Bronchial epithelial cell (primary cell): Measurements from ENCODE around the gene PFKL. TPM values are rescaled to one million over a fixed set of nuclear protein-coding genes. Genes with fewer than 3 reads are reported as not detected.

ENCODE experiments used
- DNase-seq: peaks from one replicate; pipeline ENCODE4 v3.0.0-alpha.2; 2010; ENCODE audit warnings: low read depth
- FAIRE-seq: peaks from 2 replicates; lab custom pipeline; 2011; peaks lifted over from hg19 to GRCh38; lab: Jason Lieb, UNC
- H3K27me3 ChIP-seq: 2 replicates; pipeline ENCODE4 v1.5.1; 2011; ENCODE audit warnings: low read length; ENCODE audit not compliant: control insufficient read depth, insufficient read depth
- H3K36me3 ChIP-seq: 2 replicates; pipeline ENCODE4 v1.5.1; 2011; ENCODE audit warnings: low read length; ENCODE audit not compliant: control insufficient read depth, insufficient read depth
- H3K4me3 ChIP-seq: 2 replicates; pipeline ENCODE4 v1.5.1; 2011; ENCODE audit warnings: mild to moderate bottlenecking, low read depth, low read length, control low read depth
- CTCF ChIP-seq: IDR thresholded peaks from 2 replicates; pipeline ENCODE4 v1.5.1; 2011; ENCODE audit warnings: mild to moderate bottlenecking, moderate library complexity, low read length, control low read depth, inconsistent platforms; ENCODE audit not compliant: insufficient read depth, severe bottlenecking
- total RNA-seq: library from RNA; depleted of rRNA; stranded (reverse); fragments of >200 nt; gene quantifications from 2 replicates; pipeline ENCODE4 v1.2.1, GENCODE V29; 2014

The PFKL gene
- total RNA-seq, 1 donor from 2014 or later: 148 TPM

GRCh38 chr21:44263768-44264167 lies 36.1 kb upstream of the PFKL start:
- H3K4me3 ChIP-seq: no peak overlapping the region
- FAIRE-seq: no peak
- H3K27me3 ChIP-seq: no peaks in the 10 kb centered on the region
- no peaks in the 10 kb centered on the region for H3K36me3 ChIP-seq
- no peak for DNase-seq
- TF ChIP-seq CTCF: no peak

DNA sequence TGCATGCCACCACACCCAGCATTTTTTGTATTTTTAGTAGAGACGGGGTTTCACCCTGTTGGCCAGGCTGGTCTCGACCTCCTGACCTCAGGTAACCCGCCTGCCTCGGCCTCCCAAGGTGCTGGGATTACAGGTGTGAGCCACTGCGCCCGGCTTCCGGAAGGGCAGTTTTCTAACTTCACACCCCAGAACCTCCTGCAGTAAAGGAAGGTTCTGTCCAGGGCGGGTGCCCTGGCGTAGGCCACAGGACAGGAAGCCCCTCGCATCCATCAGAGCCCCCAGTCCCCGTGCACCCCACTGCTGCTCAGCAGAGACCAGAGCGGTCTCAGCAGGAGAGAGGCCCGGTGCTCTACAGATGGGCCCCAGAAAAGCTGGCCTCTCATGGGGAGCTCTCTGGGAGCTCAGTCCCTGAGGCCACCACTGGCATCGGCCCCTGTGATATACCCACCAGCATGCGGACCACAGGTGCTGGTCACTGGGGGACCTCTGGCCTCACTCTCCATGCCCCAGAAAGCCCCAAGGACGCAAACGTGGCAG lies 34.1 kb upstream of the PFKL start:
- no peak for TF ChIP-seq CTCF
- FAIRE-seq (no peak), DNase-seq (no peak)
- Histone ChIP-seq H3K27me3 (no peaks in the 10 kb centered on the region), H3K4me3 (no peak overlapping the region), H3K36me3 (no peaks in the 10 kb centered on the region)

GRCh38 chr21:44267655-44268142 lies 32.2 kb upstream of the PFKL start:
- FAIRE-seq (no peak), DNase-seq (no peak)
- H3K36me3 ChIP-seq: no peaks in the 10 kb centered on the region
- no peaks in the 10 kb centered on the region for H3K27me3 ChIP-seq
- TF ChIP-seq CTCF: no peak
- no peak overlapping the region for H3K4me3 ChIP-seq

GRCh38 chr21:44269090-44269489 lies 30.8 kb upstream of the PFKL start:
- no peak for FAIRE-seq
- Histone ChIP-seq H3K4me3 (no peak overlapping the region), H3K36me3 (no peaks in the 10 kb centered on the region), H3K27me3 (no peaks in the 10 kb centered on the region)
- no peak for DNase-seq
- no peak for TF ChIP-seq CTCF

- DNase-seq: no peak
- no peaks in the 10 kb centered on the region for H3K36me3 ChIP-seq
- no peak for TF ChIP-seq CTCF
- FAIRE-seq: no peak
- H3K4me3 ChIP-seq: no peak overlapping the region
- no peaks in the 10 kb centered on the region for H3K27me3 ChIP-seq
These were observed 28.1 kb upstream of the PFKL start for GRCh38 chr21:44271558-44272283.
